Stimulated activated CD4-positive, alpha-beta T cell treated with anti-CD3 and anti-CD28 coated beads, Interleukin-15, amount 100 ng/mL, for 1 hour (primary cell): ENCODE measurements around the gene LCP2.

ENCODE experiments used
- DNase-seq, 2 donors: peaks; one replicate each; pipeline ENCODE4 v3.0.0-alpha.2; 2020; ENCODE audit warnings: low read depth in 1 of 2, low spot score in 1 of 2

LCP2 gene

DNA sequence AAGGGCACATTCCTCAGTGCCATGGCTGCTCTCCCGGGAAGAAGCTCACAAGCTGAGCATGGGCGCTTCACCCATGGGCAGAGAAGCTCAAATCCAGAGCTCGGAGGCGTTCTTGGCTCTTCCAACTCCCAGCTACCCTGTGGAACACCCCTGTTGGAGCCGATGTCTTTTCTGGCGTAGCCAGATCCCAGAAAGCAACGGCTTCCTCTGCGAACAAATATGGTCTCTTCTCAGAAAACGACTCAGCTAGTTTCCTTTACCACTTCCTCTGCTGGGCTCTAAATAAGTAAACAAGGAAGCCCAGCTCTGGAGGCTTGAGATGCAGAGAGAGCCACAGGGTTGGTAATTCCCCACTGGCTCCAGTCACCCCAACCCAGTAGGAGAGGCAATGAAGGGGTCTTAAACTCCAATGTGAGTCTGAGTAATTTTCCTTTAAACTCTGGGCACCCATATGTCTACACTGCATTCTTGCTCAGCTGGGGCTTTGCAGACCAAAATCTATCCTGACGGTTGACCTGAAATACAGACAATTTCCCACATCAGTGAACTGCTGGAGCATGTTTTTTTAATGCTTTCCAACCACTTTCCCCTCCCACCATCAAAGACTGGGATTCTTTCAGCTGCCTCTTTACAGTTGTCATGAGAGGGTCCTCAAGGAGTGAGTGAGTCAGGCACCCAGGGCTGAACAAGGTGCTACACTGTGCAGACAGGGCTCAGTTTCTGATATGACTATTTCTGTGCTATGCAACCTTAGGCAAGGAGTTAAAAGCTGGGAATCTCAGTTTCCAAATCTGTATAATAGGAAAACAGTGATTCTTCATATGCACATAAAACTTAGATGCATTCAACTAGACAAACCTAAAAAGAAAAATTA is at the start of gene LCP2:
Gene LCP2 (minus strand): TSS at position 189 of the 874 bp plus-strand sequence. CDS start 166 bp downstream, at position 23.
- DNase-seq, result peak in 1 of 2 donors; percentile 54

DNA sequence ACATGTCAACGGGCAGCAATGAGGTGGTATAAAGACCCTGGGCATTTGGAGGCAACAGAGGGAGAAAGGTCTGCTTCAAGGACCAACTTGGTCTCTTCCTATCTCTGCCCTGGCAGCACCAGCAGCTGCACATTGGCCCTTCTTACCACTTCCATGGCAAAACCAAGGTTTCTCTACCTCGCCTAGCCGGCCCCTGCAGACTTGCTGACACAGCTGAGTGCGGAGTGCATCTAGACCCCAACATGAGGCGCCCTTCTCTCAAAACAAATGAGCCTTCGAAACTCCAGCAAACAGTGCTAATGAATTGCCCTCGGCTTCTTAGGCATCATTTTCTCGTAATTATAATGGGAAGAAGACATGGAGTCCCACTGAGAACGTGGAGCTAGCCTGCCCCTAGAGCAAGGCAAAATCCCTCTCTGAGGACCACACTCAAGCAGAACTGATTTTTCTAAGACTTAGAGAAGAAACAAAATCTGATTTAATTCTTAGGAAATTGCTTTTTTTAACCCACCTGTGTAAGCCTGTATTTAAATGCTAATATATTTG is 49.5 kb upstream of the LCP2 start:
- no peak for DNase-seq

DNA sequence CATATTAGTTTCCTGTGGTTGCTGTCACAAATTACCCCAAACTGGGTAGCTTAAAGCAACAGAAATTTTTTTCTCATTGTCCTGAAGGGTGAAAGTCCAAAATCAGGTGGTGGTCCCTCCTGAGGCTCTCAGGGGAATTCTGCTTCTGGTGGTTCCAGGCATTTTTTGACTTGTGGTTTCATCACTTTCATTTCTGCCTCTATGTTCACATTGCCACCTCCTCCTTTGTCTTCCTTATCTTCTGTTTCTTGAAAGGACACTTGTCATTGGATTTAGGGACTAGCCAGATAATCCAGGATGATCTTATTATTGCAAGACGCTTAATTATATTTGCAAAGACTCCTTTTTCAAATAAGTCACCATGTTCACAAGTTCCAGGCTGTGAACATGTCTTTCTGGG is 48.4 kb upstream of the LCP2 start:
- DNase-seq, result no peak

DNA sequence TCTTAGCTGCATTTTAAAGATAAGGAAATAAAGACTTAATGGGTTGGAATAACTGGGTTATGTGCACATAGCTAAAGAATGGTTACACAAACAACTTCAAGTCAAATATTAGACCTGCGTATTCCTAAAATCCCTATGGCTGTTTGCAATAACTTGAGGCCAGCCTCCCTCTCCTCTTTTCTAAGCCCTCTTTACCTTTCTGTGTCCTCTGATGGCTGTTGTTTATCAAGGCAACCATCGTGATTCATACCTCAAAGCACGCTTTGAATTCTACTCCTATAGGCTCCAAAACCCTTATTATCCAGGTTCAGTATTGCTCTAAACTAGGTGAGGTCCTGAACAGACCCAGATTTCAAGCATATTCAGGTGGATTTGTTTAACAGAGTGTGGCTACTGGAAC is 45.6 kb upstream of the LCP2 start:
- no peak for DNase-seq

DNA sequence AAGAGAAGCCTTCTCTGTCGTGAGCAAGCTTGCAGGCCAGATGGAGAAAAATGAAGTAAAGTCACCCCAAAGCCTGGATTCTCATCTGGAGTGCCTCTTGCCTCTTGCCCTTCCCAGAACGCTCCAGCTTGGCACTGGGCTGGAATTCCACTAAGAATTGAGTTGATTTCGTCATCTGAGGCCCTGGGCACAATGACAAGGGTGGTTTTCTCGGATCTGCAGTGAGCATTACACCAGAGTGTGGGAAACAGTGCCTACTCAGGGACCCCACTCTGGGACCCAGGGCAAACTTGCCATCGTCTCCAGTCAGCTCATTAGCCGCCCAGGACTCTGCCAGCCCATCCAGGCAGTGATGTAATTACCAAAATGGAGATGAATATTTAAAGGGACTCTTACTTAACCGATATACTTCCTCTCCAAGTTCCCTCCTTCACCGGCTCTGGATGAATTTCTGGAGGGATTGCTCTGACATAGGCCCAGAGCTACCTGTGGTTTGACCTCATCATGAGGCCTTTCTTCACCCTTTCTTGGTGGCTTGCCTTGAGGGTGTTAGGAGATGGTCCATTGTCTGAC is 44.7 kb upstream of the LCP2 start:
- no peak for DNase-seq

DNA sequence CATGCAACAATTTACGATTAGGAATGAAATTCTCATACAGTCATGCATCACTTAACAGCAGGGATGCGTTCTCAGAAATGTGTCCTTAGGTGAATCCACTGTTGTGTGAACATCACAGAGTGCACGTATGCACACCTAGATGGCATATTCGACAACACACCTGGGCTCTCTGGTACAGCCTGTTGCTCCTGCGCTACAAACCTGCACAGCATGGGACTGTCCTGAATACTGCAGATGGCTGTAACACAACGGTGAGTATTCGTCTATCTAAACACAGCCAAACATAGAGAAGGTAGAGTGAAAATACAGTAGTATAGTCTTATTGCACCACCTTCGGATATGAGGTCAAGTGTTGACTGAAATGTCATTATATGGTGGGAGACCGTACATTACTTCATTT is 44.0 kb upstream of the LCP2 start:
- no peak for DNase-seq

DNA sequence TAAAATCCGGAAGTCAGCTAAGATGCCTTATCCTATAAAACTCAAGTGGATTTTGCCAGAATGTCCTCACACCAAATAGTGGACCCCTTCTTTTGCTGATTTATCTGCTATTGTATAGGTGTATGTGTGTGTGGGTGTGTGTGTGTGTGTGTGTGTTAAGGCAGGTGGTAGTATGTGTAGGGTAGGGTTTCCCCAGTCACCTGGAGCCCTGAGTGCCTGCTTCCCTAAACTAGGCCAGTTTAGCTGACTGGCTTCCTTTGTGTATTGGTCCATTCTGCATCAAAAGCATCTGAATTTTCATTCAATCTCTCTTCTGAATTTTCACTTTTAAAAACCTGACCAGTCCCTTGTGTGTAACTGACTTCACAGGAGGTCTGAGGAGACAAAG is 42.2 kb upstream of the LCP2 start:
- no peak for DNase-seq

DNA sequence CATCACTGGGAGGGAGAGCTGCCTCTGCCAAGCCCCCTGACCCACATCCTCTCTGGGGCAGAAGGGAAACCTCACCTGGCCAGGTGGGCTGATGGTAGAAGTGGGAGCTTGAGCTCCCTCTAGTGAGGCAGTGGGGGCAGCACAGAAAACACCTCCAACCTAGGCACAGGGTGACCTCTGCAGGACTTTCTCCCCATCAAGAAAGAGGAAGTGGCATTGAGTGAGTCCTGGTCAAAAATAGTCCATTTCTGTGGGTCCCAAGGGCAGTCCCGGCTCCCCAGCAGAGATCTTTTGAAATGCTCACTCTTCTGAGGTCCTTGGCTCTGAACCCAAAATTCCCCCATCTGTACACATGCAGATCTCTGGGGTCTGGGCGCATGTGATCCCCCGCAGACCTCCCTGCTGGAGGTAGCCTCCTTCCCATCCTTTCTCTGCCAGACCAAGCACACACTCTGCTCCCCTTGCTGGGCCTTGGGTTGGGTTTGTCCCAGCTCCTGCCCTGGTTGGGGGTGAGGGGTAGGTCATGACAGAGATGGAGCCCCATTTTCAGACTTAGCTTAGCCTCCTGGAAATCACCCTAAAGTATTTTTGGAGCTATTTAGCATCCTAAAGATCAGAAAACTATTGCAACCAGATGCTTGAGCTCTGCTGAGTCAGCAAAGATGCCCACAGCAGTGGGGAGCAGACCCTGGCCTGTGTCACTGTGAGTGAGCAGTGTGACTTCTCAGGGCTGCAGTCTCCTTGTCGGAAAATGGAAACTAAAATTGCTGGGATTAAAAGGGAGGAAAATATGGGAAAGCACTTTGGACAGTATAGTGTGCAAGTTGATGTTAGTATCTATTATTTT is 41.6 kb upstream of the LCP2 start:
- peak; percentile 45 to 49 for DNase-seq

DNA sequence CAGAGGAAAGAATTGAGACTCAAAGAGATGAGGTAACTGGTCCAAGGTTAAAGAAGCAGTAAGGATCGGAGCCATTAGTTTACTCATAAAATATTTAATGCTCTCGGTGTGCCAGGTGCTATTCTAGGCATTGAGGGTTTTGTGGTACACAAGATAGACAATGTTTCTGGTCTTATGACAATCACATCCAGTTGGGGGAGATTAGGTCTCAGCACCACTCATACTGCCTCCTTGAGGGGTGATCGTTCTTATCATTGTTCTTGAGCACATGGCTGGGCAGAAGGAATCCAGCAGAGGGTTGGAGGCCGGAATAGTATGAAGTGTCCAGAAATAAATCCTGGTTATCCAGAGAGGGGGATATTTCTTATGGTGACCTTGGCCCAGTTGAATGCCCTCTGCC is 40.7 kb upstream of the LCP2 start:
- no peak for DNase-seq

DNA sequence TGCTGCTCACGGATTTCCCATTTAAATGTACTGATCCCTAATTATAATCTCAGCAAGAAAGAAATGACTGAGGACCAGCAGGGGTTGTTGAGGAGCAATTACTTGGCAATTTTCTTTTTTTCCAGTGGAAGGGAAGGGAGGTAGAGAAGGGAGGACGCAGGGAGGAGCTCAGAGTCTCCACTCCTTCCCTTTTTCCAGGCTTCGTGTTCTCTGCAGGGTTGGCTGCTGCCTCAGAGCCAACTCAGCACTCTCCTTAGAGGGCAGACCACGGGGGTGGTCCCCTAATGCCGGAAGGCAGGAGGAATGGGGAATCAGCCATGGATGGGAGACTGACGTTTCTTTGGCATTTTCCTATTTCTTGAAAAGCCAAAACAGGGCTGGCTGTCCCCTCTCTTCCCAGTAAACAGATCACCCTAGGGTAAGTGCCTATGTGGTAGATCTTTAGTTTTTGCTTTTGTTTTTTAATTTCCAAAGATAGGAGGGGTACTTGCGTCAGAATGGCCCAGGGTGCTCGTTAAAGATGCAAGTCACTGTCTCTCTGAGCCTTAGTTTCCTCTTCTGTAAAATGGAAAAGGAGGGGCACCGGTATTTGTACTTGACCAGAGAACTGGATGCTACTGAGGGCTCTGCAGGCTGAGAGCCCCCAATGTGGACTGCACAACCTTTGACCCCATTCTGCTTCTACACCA is 39.6 kb upstream of the LCP2 start:
- DNase-seq, result no peak

DNA sequence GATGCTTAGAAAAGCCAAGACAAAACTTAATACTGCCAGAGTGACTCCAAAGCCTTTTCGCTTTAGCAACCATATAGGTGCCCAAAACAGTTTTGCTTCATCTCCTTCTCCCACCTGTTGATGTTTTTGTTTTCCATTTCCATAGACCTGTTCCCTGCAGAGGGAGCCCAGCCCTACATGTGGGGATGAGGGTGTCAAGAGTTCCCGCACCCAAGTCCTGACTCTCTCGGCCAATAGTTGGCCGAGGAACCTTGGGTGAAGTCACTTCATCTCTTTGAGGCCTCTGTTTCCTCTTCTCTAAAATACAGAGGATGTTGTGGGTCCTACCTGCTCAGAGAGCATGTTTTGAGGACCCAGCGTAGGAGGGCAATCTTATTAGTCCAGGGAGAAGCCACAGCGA is 38.5 kb upstream of the LCP2 start:
- no peak for DNase-seq

DNA sequence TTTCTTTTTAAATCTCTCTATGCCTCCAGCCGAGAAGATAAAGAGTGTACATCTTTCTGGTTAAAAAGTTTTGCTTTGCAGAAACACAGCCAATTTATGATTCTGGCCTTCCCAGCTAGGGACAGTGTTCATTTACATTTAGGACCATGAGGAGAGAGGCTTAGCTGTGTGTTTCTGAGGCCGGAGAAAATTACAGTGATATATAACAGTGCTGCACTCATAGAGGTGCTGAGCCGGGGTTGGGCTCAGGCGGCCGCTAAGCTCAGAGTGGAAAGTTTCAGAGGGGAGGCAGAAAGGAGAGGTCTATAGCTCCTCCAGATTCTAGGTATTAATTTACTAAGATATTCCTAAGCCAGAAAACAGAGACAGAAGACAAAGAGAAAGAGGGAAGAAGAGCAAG is 37.0 kb upstream of the LCP2 start:
- no peak for DNase-seq

DNA sequence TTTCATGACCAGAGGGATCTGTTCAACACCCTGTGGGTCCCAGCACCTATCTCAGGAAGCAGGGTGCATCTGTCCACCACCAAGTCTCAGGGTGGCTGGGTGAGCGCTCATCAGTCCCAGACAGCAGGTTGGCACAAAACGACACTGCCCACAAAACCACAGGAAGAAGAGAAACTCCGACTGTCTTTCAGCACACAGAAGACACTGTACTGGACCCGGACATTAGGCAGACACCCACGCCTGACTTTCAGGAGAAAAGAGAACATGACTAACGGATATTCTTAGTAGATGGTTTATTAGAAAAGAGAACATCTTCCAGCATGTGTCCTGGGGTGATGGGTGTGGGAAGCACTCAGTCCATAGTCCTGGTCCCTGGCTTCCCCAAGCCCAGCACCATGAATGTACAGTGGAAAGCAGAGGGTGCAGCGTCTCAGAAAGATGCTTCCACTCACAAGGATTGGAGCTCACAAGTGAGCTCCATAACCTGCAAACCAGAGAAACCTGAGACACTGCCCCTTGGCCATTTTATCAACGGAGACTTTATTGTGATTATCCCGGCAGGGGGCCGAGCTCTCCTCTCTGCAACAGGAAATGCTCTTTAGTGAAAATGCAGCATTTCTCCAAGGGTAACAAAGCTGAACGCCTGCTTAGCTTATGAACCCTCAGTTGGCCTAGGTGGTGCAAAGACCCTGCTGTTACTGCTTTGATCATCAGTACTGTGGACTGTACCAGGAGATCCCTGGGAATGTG is 35.8 kb upstream of the LCP2 start:
- DNase-seq, result peak; percentile 25 to 62

DNA sequence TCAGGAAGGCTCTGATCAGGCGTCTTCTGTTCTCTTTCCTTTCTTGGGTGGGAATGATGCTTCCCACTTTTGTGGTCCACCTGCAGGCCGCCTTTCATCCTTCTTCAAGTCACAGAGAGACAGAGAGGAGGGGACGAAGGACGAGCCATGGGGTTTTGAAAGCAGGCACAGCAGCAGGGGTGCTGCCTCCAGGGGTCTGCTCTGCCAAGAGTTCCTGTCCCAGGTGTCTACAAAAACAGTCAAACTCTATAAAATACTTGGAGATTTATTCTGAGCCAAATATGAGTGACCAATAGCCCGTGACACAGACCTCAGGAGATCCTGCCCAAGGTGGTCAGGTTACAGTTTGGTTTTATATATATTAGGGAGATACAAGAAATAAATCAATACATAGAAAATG is 34.5 kb upstream of the LCP2 start:
- no peak for DNase-seq

DNA sequence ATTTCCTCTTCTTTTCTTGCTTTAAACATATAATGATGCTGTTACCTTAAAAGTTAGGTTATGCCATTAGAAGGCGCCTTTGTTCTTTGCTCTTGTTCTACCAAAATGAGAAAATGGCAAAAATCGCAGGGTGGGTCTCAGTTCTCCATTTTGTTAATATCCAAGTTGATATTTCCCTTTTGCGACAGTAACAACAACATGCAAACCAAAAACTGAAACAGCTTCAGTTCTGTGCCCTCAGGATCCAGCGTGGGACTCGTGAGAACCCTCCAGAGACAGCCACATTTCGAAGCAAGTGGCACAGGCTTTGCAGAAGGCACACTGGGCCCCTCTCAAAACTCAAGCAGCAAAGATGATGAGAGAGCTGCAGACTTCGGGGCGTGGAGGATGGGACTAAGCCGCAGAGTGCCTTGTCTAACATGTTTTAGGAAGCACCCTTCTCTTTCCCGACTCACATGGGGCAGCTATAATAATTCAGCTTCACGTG is 33.0 kb upstream of the LCP2 start:
- no peak for DNase-seq

DNA sequence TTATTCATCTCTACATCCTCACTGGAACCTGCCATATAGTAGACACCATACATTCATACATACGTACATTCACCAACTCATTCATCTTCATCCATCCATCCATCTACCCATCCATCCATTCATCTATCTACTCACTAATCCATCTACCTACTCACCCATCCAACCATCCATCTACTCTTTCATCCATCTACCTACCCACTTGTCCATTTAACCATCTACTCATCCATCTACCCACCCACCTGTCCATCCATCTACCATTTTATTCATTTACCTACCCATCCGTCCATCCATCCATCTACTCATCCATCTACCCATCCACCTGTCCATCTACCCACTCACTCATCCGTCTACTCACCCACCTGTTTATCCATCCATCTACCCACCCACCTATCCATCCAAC is 31.9 kb upstream of the LCP2 start:
- DNase-seq, result no peak

DNA sequence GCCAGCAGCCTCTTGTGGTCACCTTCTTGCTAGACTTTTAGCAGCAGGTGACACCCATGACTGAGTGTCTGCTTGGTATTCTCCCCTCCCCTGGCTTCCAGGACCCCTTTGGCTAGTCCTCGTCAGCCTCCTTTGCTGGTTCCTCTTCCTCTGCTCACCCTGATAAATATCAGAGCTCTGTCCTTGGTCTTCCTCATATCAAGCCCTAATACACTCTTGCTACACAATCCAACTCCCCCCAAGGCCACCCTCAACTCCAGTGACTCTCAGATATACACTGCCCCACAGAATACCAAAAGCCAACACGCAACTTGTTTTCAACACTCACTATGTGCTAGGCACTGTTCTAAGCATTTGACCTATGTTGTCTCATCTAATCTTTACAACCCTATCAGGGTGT is 30.3 kb upstream of the LCP2 start:
- DNase-seq, result no peak

DNA sequence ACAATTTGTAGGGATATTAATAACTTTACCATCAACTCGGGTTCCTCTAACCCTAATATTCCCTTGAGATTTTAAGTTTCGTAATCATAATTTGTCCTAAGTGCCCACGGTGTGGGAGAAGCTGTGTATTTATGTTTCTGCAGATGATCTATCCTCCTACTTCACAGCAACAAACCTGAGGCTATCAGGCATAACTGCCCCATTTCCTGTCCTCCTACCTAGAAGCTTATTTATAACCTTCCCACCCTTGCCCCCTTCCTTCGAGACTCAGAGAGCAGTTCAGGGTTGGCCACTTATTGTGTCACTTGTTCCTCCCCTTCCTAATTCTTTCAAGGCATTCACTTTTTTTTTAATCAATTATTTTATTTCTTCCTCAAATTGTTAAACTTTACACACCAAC is 29.6 kb upstream of the LCP2 start:
- no peak for DNase-seq

DNA sequence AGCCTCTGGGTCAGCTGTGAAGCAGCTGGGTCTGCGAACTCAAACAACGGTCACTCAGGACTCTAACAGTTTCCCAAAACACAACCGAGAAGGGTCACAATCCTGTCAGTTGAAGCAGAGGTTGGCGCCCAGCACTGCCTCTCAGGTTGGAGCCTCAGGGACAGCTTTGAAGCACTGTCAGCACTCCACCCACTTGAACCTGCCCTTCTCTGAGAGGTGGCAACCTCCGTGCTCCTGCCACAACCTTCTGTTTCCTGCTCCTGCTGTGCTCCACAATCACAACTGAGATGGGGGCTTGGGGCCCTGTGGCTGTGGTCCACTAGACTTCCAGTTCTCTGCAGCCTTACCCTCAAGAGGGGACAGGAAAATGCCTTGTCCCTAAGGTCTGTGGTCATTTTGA is 21.7 kb upstream of the LCP2 start:
- no peak for DNase-seq

DNA sequence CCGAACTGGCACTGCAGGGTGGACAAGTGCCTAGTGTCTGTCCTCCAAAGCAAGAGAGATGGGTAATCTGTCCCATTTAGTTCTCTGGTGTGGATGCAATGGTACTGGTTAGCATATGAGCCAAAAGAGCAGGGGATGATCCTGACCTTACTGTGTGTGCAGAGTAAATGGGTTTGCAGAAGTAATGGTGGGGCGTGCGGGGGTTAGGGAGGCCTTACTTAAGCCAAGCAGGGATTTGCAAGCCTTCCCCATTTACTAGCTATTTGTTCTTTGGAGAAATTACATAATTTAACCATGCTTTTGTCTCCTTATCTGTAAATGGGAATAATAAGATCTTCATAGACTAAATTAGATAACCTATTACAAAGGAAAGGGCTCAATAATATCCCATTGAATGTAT is 19.9 kb upstream of the LCP2 start:
- no peak for DNase-seq
